NCI-H446 treated with DMSO at 0.1 percent for 48 hours (cell line): ENCODE data around the gene LIM2.
A peak's percentile ranks its signal among the peaks of the same experiment; 100 is the strongest.

Experiments
- DNase-seq: peaks from one replicate; lab custom pipeline; 2025; lab: John Stamatoyannopoulos, UW

LIM2 gene

GRCh38 chr19:51339687-51340656 lies 47.8 kb downstream of the LIM2 start:
- DNase-seq, result peak; percentile 68

GRCh38 chr19:51339313-51339686 lies 48.5 kb downstream of the LIM2 start:
- DNase-seq, result no peak

GRCh38 chr19:51338563-51339312 lies 49.0 kb downstream of the LIM2 start:
- peak; percentile 18 for DNase-seq

GRCh38 chr19:51337861-51338562 lies 49.8 kb downstream of the LIM2 start:
- DNase-seq, result no peak

GRCh38 chr19:51337141-51337860 lies 50.5 kb downstream of the LIM2 start:
- no peak for DNase-seq

GRCh38 chr19:51333836-51334460 lies 53.8 kb downstream of the LIM2 start:
- peak; percentile 72 for DNase-seq

GRCh38 chr19:51331716-51332115 lies 56.1 kb downstream of the LIM2 start:
- DNase-seq, result no peak

GRCh38 chr19:51331193-51331592 lies 56.6 kb downstream of the LIM2 start:
- DNase-seq, result no peak

- DNase-seq, result no peak
Measured at GRCh38 chr19:51330366-51330765, 57.4 kb downstream of the LIM2 start.
